Neuron (in vitro differentiated cells): Measurements from ENCODE around the gene FABP6.

ENCODE experiments used
- H2AFZ ChIP-seq: one replicate; pipeline ENCODE4 v1.6.1; 2013; ENCODE audit warnings: low read depth, mild to moderate bottlenecking, inconsistent platforms, low read length, moderate library complexity
- H3K27me3 ChIP-seq: one replicate; pipeline ENCODE4 v1.6.1; 2013; ENCODE audit warnings: low read length; ENCODE audit not compliant: insufficient read depth
- H3K36me3 ChIP-seq: one replicate; pipeline ENCODE4 v1.6.1; 2013; ENCODE audit warnings: low read length; ENCODE audit not compliant: insufficient read depth
- H3K4me1 ChIP-seq: one replicate; pipeline ENCODE4 v1.6.1; 2013; ENCODE audit warnings: low read length; ENCODE audit not compliant: insufficient read depth
- H3K4me3 ChIP-seq: 2 replicates; pipeline ENCODE4 v1.5.1; 2013; ENCODE audit warnings: mild to moderate bottlenecking, low read length, moderate library complexity
- H3K9me3 ChIP-seq: one replicate; pipeline ENCODE4 v1.6.1; 2013; ENCODE audit warnings: low read length

The FABP6 gene

DNA sequence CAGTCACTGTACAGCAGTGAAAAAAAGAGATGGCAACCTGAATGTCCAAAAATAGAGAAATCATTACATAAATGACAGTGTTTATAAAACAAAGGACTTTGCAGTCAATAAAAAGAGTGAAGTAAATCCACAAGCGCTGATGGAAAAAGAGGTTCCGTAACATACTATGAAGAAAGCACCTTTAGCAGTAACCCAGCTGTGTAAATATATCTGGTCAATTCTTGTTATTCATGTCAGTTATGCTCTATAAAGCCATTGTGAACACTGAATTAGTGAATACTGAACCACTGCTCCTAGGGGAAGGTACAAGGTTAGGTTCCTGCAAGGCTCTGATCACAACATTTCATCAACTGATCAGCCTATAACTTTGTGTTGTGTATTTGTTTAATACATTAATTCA lies 43.6 kb downstream of the FABP6 start:
- Histone ChIP-seq H3K4me1 (no peaks in the 10 kb centered on the region), H3K36me3 (peaks cover 16% of the 10 kb centered on the region), H3K27me3 (no peaks in the 10 kb centered on the region), H2AFZ (no peak overlapping the region), H3K9me3 (no peaks in the 10 kb centered on the region), H3K4me3 (no peak overlapping the region)

DNA sequence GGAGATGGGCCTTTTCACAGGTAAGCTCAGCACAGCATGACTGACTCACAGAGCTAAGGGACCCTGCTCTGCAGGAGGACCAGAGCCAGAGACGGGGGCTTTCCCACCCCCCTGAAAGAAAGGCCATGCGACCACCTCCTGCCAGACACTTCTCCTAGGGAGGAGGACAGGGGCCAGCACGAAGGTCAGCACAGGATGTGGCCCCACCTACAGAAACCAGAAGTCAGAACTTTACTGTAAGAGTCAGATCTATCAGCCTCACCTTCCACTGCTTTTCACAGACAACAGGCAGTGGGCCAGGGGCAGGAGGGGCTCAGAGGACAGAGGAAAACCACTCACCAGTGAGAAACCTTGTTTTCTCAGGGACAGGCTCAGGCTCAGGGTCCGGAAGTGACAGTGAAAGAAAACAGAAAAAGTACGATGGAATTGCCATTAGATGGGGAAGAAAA lies 45.2 kb downstream of the FABP6 start:
- no peak overlapping the region for H3K4me3 ChIP-seq
- peaks cover 9% of the 10 kb centered on the region for H3K36me3 ChIP-seq
- no peak overlapping the region for H2AFZ ChIP-seq
- H3K9me3 ChIP-seq: no peaks in the 10 kb centered on the region
- peaks cover 6% of the 10 kb centered on the region for H3K4me1 ChIP-seq
- no peaks in the 10 kb centered on the region for H3K27me3 ChIP-seq

DNA sequence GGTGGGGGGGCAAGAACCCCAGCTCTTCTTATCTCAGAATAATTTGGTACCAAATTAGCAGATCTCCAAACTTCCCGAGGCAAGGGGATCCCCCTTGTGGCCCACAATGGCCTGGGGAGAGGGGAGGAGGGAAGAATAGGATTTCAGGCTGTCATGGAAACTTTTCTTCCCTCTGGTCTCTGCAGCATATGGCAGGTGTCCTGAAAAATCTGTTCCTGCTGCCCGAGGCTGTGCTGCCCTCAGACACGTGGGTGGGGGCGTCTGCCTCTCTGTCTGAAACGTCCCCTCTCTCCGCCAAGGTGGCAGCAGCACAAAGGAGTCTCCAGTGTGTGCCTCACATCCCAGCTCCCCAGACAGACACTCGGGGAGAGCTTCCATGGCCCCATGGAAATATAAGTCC lies 49.0 kb downstream of the FABP6 start:
- Histone ChIP-seq H3K4me3 (no peak overlapping the region), H3K27me3 (no peaks in the 10 kb centered on the region), H3K4me1 (peaks cover 6% of the 10 kb centered on the region), H3K9me3 (no peaks in the 10 kb centered on the region), H3K36me3 (peaks cover 18% of the 10 kb centered on the region), H2AFZ (no peak overlapping the region)

- peaks cover 18% of the 10 kb centered on the region for H3K36me3 ChIP-seq
- no peaks in the 10 kb centered on the region for H3K9me3 ChIP-seq
- peaks cover 6% of the 10 kb centered on the region for H3K4me1 ChIP-seq
- H2AFZ ChIP-seq: no peak overlapping the region
- no peaks in the 10 kb centered on the region for H3K27me3 ChIP-seq
- no peak overlapping the region for H3K4me3 ChIP-seq
Observed at GRCh38 chr5:160280384-160281095, 51.2 kb downstream of the FABP6 start.

DNA sequence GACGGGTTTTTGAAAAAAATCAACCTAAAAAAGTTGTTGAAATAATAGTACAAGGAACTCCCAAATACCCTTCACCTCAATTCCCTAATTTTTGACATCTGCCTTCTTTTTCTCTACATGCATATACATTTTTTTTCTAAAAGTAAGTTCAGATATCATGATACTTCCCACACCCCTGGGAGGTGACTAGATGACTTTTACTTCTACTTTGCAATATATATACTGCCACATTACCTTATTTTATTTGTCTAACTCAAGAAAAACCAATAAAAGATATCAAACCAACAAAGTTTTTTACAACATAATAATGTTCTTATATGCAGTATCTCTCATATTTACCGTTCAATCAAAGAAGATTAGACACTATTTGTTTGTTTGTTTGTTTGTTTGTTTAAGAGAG lies 52.0 kb downstream of the FABP6 start:
- H3K4me3 ChIP-seq: no peak overlapping the region
- H3K36me3 ChIP-seq: peaks cover 18% of the 10 kb centered on the region

GRCh38 chr5:160284291-160284873 lies 55.1 kb downstream of the FABP6 start:
- Histone ChIP-seq H3K4me3 (no peak overlapping the region), H3K36me3 (peaks cover 11% of the 10 kb centered on the region), H3K4me1 (peaks cover 15% of the 10 kb centered on the region), H3K27me3 (no peaks in the 10 kb centered on the region), H2AFZ (no peak overlapping the region), H3K9me3 (no peaks in the 10 kb centered on the region)

More for the DNA sequence above, 52.0 kb downstream of the FABP6 start:
- Histone ChIP-seq H2AFZ (no peak overlapping the region), H3K9me3 (no peaks in the 10 kb centered on the region), H3K4me1 (peaks cover 6% of the 10 kb centered on the region), H3K27me3 (no peaks in the 10 kb centered on the region)

DNA sequence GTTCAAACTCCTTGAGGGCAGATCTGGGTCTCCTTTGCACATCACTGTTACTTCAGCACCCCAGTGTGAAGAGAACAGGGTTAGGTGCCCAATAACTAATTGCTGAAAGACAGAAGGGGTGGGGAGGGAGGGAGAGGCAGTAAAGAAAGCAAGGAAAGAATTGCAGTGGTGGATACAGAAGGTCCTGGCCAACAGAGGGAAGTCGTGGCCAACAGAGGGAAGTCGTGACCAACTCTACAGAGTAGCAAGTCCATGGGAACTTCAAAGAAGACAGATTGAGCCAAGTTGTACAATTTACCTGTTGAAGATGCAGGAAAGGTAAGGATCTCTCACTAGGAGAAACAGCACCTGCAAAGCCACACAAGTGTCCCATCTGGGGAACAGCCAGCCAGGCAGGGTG lies 56.0 kb downstream of the FABP6 start:
- peaks cover 4% of the 10 kb centered on the region for H3K36me3 ChIP-seq

GRCh38 chr5:160286947-160287346 lies 57.6 kb downstream of the FABP6 start:
- no peak overlapping the region for H3K4me3 ChIP-seq
- H3K36me3 ChIP-seq: no peaks in the 10 kb centered on the region
- H2AFZ ChIP-seq: no peak overlapping the region
- peaks cover 15% of the 10 kb centered on the region for H3K4me1 ChIP-seq
- no peaks in the 10 kb centered on the region for H3K9me3 ChIP-seq
- no peaks in the 10 kb centered on the region for H3K27me3 ChIP-seq

More for the DNA sequence above, 56.0 kb downstream of the FABP6 start:
- Histone ChIP-seq H3K27me3 (no peaks in the 10 kb centered on the region), H3K9me3 (no peaks in the 10 kb centered on the region), H3K4me1 (peaks cover 15% of the 10 kb centered on the region), H2AFZ (no peak overlapping the region), H3K4me3 (no peak overlapping the region)

GRCh38 chr5:160287378-160288051 lies 58.2 kb downstream of the FABP6 start:
- Histone ChIP-seq H3K4me1 (peaks cover 15% of the 10 kb centered on the region), H3K36me3 (no peaks in the 10 kb centered on the region), H2AFZ (no peak overlapping the region), H3K4me3 (no peak overlapping the region), H3K27me3 (no peaks in the 10 kb centered on the region), H3K9me3 (no peaks in the 10 kb centered on the region)
